SJSA1 (cell line): ENCODE measurements around the gene C8A. TPM values are rescaled to one million over a fixed set of nuclear protein-coding genes. Genes with fewer than 3 reads are reported as not detected.

Source experiments
- DNase-seq, 2 experiments: peaks; one replicate each; pipeline ENCODE4 v3.0.0-alpha.2; 2015 to 2020; ENCODE audit warnings: low spot score in 2 of 2, low read depth in 1 of 2
- H3K27ac ChIP-seq: fragments of 250-450 bp; sonication (Bioruptor Pico); 2 replicates; pipeline ENCODE4 v1.5.1; 2020; ENCODE audit warnings: mild to moderate bottlenecking, moderate library complexity
- H3K27me3 ChIP-seq: fragments of 250-450 bp; sonication (Bioruptor Pico); replicated peaks from 2 replicates; pipeline ENCODE4 v1.5.1; 2020; ENCODE audit warnings: mild to moderate bottlenecking, moderate library complexity
- H3K36me3 ChIP-seq: fragments of 250-450 bp; sonication (Bioruptor Pico); 2 replicates; pipeline ENCODE4 v1.5.1; 2020; ENCODE audit warnings: mild to moderate bottlenecking
- H3K4me1 ChIP-seq: fragments of 250-450 bp; sonication (Bioruptor Pico); replicated peaks from 2 replicates; pipeline ENCODE4 v1.6.1; 2021; ENCODE audit warnings: mild to moderate bottlenecking
- H3K4me3 ChIP-seq: fragments of 250-450 bp; sonication (Bioruptor Pico); 2 replicates; pipeline ENCODE4 v1.5.1; 2020; ENCODE audit warnings: mild to moderate bottlenecking
- H3K9me3 ChIP-seq: fragments of 250-450 bp; sonication (Bioruptor Pico); replicated peaks from 2 replicates; pipeline ENCODE4 v1.5.1; 2020; ENCODE audit warnings: mild to moderate bottlenecking
- total RNA-seq: library from RNA; depleted of rRNA; stranded (reverse); fragments of >200 nt; shearing (Covaris generic); gene quantifications from 2 replicates; pipeline ENCODE4 v1.2.3, GENCODE V29; 2014; rRNA removed

C8A gene
- not detected in 2 replicates for total RNA-seq

DNA sequence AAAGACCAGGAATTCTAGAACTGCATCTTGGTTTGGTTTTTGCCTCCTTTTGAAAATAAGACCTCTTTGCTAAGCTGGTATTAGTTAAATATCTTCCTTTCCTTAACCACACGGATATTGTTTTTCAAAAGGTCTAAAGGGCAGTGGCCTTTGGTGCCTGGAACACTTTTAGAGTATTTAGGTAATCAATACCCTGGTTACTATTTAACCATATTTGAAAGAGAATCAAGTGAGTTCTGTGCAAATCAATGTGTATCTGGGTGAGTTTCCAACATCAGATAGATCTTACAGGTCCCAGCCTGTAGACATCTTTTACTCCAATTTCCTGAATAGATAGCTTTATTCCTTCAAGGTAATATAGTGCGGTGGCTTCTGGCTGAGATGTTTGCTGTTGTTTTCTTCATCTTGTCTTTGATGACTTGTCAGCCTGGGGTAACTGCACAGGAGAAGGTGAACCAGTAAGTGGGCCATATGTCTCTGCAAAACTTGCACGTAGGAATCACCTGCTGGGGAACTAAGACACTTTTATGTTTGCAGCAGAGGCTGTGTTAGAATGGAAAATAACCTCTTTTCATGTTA lies at the start of gene C8A:
Gene C8A (plus strand): TSS at position 277 of the 579 bp plus-strand sequence. CDS start 105 bp downstream, at position 382.
- no peak within 1 kb of the TSS for H3K4me3 ChIP-seq
- H3K9me3 ChIP-seq: no peaks in the 10 kb centered on the region
- DNase-seq: no peak
- H3K27ac ChIP-seq: no peak within 1 kb of the TSS
- no peaks in the 10 kb centered on the region for H3K36me3 ChIP-seq
- no peaks in the 10 kb centered on the region for H3K4me1 ChIP-seq
- H3K27me3 ChIP-seq: no peaks in the 10 kb centered on the region; the same call in 1 of the 2 replicates

DNA sequence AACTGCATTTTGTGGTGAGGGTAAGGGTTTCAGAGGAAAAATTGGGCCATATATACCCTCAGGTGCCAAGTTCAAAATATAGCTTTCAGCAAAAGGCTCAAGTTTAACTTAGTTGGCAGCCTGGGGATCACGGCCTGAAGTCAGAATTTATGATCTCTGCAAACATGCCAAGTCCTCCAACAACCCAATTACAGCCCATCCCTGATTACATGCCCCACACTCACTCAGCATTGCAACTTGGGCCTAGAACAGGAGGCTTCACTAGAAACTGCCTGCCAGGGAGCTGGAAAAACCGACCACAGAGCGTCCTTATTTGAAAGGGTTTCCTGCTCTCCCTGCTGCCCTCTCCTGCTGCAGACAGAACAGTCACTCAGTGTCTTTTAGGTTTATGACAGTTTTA lies 47.8 kb upstream of the C8A start:
- DNase-seq: no peak
- Histone ChIP-seq H3K27me3 (peaks cover 6% of the 10 kb centered on the region; the same call in 1 of the 2 replicates), H3K27ac (no peak overlapping the region), H3K36me3 (no peaks in the 10 kb centered on the region), H3K9me3 (no peaks in the 10 kb centered on the region), H3K4me1 (no peaks in the 10 kb centered on the region), H3K4me3 (no peak overlapping the region)

DNA sequence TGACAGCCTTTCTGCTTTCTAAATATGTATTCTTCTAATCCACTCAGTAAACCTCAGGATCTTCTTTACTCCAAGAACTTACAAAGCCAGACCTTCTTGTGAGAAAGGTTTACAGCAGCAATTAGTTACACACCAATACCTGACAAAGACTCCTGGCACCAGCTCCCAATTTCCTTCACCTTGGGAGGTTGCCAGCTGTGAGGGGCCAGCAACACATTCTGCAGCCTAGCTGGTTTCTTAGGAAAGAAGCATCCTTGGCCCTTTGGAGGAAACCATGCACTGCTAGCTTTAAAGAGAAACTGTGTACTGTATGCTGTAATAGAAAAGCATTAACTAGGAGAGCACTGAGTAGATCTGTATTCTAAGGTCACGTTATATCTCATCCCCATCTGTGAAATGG lies 46.2 kb upstream of the C8A start:
- H3K9me3 ChIP-seq: no peaks in the 10 kb centered on the region
- no peaks in the 10 kb centered on the region for H3K36me3 ChIP-seq
- no peak overlapping the region for H3K27ac ChIP-seq
- no peak for DNase-seq
- H3K4me3 ChIP-seq: no peak overlapping the region
- no peaks in the 10 kb centered on the region for H3K4me1 ChIP-seq
- peaks cover 14% of the 10 kb centered on the region; the same call in 1 of the 2 replicates for H3K27me3 ChIP-seq

DNA sequence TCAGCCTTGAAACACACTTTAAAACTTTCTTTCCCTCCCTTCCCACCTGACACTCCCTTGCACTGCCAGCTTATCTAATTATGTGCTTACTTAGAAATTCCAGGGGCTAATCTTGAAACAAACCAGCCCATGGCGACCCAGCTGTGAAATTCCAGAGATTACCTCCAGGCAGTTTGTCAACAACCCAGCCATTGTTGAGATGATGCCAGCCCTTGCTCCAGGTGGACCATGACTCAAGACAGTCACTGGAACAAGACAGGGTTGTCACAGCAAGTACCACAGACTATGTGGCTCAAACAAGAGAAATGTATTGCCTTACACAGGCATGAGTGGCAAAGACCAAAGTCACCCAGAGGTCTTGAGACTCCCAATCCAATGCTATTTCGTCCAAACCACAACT lies 43.3 kb upstream of the C8A start:
- H3K27ac ChIP-seq: no peak overlapping the region
- no peaks in the 10 kb centered on the region for H3K9me3 ChIP-seq
- H3K4me1 ChIP-seq: no peaks in the 10 kb centered on the region
- H3K4me3 ChIP-seq: no peak overlapping the region
- DNase-seq: no peak
- H3K36me3 ChIP-seq: no peaks in the 10 kb centered on the region
- H3K27me3 ChIP-seq: peaks cover 18% of the 10 kb centered on the region; the same call in 1 of the 2 replicates

DNA sequence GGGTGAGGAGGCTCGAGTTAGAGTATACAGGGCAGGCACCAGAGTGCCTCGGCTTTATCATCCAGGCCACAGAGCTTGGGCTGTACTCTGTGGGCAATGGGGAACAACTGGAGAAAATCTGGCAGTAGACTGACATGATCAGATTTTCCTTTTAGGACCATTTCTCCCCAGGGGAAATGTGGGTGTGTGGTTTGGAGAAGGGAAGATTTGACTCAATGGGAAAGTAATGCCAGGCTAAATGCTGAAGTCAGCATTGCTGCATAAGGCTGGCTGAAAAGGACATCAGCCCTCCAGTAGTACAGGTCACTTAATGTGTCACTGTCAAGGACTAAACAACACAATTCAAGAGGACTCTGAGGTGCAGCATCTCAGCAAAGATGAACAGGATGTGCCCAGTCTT lies 40.4 kb upstream of the C8A start:
- Histone ChIP-seq H3K4me1 (no peaks in the 10 kb centered on the region), H3K4me3 (no peak overlapping the region), H3K36me3 (no peaks in the 10 kb centered on the region), H3K27ac (no peak overlapping the region), H3K9me3 (no peaks in the 10 kb centered on the region), H3K27me3 (peaks cover 23% of the 10 kb centered on the region; the same call in 1 of the 2 replicates)
- DNase-seq: no peak

DNA sequence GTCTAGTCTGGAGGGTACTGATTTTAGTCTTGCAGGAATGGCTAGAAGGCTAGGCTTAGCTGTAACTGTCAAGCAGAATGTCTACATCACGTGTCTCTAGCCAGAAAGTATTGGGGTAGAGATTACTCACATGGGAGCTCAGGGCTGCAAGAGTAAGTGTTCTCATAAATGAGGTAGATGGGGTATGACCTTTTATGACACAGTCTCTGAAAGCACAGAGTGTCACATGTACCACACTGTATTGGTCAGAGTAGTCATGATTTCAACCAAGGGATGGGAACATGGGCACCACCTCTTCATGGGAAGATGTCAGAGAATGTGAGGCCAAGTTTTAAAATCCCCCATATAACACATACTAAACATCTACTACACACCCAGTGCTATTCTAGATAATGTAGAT lies 38.3 kb upstream of the C8A start:
- DNase-seq: no peak
- H3K4me1 ChIP-seq: peaks cover 6% of the 10 kb centered on the region

DNA sequence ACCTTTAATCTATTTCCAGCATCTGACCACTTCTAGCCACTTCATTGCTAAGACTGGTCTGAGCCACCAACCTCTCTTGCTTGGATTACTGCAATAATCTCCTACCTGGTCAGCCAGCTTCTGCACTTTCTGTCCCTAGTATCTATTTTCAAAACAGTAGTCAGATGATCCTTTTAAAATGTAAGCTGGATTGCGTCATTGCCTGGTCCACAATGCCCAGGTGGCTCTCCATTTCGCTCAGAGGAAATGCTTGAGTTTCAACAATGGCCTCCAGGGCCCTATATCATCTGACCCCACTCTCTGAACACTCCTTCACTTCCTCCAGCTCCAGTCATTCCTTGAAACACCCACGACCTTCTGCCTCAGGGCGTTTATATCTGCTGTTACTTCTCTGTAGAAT lies 37.7 kb upstream of the C8A start:
- H3K36me3 ChIP-seq: no peaks in the 10 kb centered on the region
- H3K9me3 ChIP-seq: no peaks in the 10 kb centered on the region
- no peak for DNase-seq
- H3K4me1 ChIP-seq: peaks cover 8% of the 10 kb centered on the region
- 0 out of 2 replicates have a peak, but pooled peaks cover 18% of the 10 kb centered on the region for H3K27me3 ChIP-seq
- H3K27ac ChIP-seq: no peak overlapping the region
- no peak overlapping the region for H3K4me3 ChIP-seq

More for the DNA sequence above, 38.3 kb upstream of the C8A start:
- H3K27ac ChIP-seq: no peak overlapping the region
- 0 out of 2 replicates have a peak, but pooled peaks cover 18% of the 10 kb centered on the region for H3K27me3 ChIP-seq
- H3K4me3 ChIP-seq: no peak overlapping the region
- no peaks in the 10 kb centered on the region for H3K36me3 ChIP-seq
- no peaks in the 10 kb centered on the region for H3K9me3 ChIP-seq

DNA sequence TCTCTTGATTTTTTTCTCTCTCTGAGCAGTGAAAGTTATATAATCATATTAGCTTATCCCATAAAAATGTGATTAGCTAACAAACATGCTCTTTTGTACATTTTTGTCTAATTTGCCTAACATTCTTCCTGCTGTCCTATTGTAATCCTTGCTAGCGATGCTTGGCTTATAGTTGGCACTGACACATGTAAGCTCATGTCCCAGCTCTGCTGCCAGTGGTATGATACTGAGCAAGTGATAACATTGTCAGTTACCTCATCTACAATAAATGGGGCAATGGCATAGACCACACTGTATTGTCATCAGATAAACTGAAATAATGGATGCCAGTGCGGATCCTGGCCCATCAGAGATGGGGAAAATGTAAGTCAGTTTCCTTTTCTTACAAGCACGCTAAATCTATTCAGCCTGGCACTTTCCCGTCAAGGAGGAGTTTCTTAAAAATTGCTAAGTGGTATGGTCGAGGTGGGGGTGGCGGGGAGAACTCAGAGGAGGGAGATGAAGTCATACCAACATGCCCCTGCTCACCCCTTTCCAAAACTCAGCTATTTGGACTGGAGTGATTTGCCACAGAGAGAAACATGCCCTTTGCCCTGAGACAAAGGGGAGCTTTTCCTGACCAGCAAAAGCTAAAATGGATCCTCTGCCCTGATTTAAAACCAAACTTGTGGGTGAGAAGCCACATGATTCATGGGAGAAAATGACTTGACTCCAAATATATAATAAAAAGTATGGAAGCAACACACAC lies 36.7 kb upstream of the C8A start:
- Histone ChIP-seq H3K9me3 (no peaks in the 10 kb centered on the region), H3K4me3 (no peak overlapping the region), H3K27ac (no peak overlapping the region), H3K27me3 (0 out of 2 replicates have a peak, but pooled peaks cover 11% of the 10 kb centered on the region), H3K36me3 (no peaks in the 10 kb centered on the region), H3K4me1 (peaks cover 8% of the 10 kb centered on the region)
- no peak for DNase-seq

DNA sequence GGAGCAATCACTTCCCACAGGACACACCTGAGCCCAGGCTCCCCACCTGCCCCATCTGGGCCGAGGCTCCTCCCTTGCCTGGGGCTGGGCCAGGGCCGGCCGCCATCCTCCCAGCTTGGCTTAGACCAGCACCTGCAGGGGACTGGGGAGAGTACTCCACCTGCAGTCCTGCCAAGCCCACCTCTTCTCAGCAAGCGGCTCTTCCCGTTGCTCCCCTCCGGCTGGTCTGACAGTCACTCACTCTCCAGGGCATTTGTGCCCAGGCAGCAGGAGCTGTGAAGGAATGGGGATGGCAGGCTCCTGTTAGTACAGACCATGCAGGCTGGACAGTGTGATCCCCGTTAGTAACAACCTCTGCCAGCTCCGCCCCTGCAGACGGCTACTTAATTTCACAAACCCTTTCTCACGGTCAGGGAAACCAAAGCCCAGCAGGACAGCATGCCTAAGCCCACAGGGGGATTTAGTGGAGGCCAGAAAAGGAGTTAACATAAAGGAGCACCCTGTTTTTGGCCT lies 35.2 kb upstream of the C8A start, which contains the start of gene FYB2:
Gene FYB2 (minus strand): TSS at position 18 of the 513 bp plus-strand sequence. CDS start 114 bp downstream, outside the sequence.
- Histone ChIP-seq H3K27me3 (0 out of 2 replicates have a peak, but pooled peaks cover 5% of the 10 kb centered on the region), H3K4me1 (peaks cover 9% of the 10 kb centered on the region), H3K9me3 (no peaks in the 10 kb centered on the region), H3K4me3 (no peak within 1 kb of the TSS), H3K36me3 (no peaks in the 10 kb centered on the region), H3K27ac (no peak within 1 kb of the TSS)
- no peak for DNase-seq

DNA sequence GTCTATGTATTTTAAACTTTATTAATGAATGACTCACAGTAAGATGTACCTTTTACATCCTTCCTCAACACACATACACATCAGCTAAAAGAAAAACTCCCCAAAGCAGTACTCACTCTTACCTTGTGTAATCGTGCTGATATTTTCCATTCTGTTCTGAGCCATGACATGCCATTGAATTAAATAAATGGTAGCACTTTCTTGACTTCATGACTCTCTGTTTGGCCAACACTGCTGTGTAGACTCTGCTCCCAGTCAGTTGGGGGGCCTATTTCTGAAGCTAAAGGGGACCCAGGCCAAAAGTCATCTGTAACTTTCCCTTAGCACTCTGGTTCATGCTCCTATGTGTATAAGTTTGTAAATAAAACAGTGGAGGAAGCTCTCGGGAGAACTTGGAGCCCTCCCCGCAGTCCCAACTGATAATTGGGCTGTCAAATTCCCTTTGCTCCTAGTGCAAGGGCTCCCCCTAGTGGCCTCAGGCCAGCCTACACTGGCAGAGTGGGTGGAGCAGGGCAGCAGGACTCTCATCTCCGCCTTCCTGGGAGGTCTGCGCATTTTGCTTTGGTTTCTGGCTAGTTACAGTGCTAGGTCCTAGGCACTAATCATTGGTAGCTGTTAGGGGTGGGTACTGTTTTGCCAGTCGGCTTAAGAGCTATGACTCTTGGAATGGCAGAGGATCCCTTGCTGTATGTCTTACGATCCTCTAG lies 33.7 kb upstream of the C8A start:
- Histone ChIP-seq H3K4me1 (peaks cover 21% of the 10 kb centered on the region), H3K27ac (peak overlapping the region; percentile 30; the same call in 1 of the 2 replicates), H3K4me3 (no peak overlapping the region), H3K36me3 (no peaks in the 10 kb centered on the region), H3K9me3 (no peaks in the 10 kb centered on the region), H3K27me3 (0 out of 2 replicates have a peak, but pooled peaks cover 5% of the 10 kb centered on the region)
- DNase-seq: peak; percentile 84 to 88

DNA sequence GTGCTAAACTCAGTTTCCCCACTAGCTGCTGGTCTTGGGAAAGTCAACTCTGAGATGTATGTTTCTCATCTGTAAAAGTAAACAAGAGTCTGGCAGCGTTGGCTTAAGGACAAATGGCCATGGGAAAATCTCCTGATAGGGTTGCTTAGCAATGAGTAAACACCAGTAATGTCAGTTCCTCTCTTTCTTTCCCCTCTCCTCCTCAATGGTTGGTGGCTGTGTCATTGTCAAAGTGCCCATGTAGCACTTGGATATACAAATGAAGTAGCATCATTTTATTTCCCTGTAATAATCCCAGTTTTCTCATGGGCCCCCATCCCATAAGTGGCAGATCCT lies 33.2 kb upstream of the C8A start:
- Histone ChIP-seq H3K27ac (peak overlapping the region; percentile 30; the same call in 1 of the 2 replicates), H3K36me3 (no peaks in the 10 kb centered on the region), H3K4me1 (peaks cover 21% of the 10 kb centered on the region), H3K4me3 (no peak overlapping the region), H3K9me3 (no peaks in the 10 kb centered on the region), H3K27me3 (0 out of 2 replicates have a peak, but pooled peaks cover 5% of the 10 kb centered on the region)
- no peak for DNase-seq

DNA sequence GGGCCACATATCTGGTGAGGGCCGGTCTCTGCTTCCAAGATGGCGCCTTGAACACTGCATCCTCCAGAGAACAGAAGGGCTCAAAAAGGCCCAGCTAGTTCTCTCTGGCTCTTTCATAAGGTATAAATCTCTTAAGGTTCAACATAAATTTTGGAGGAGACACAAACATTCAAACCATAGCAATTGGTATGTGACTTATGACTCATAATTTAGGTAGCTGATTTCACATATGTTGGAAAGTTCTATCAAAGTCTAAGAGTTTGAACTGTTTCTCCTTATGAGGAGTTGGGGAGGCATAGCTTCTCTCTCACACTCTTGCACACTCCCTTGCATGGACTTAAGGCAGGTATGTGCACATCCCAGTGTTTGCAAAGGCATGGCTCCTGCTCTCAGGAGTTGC lies 30.3 kb upstream of the C8A start:
- Histone ChIP-seq H3K9me3 (no peaks in the 10 kb centered on the region), H3K36me3 (no peaks in the 10 kb centered on the region), H3K4me1 (peaks cover 21% of the 10 kb centered on the region), H3K27ac (no peak overlapping the region), H3K4me3 (no peak overlapping the region), H3K27me3 (no peaks in the 10 kb centered on the region)
- no peak for DNase-seq

DNA sequence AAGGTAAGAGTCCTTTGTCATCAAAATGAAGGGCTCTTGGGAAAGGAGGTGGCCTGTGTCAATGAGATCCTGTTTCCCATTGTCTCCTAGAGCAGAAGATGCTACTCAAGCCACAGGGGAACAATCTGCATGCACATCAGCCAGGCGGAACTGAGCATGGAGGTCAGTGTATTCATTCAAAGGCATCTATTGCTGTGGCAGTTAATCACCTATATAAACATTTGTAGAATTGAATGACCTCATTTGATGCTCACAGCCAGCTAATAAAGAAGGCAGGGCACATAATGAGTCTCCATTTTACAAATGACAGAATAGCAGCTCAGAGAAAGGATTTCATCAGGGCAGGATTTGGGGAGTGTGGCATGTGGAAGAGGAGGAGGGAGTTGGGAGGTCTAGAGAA lies 29.7 kb upstream of the C8A start:
- Histone ChIP-seq H3K27me3 (no peaks in the 10 kb centered on the region), H3K27ac (no peak overlapping the region), H3K4me3 (no peak overlapping the region), H3K4me1 (peaks cover 21% of the 10 kb centered on the region), H3K36me3 (no peaks in the 10 kb centered on the region), H3K9me3 (no peaks in the 10 kb centered on the region)
- DNase-seq: no peak
